ENCODE data around the gene GAS2L3. TPM values are rescaled to one million over a fixed set of nuclear protein-coding genes. Genes with fewer than 3 reads are reported as not detected.

The GAS2L3 gene
- polyA plus RNA-seq, 2 of the 4 experiments (the other 2 are of a cell fraction), result 7.1 to 17.2 TPM

DNA sequence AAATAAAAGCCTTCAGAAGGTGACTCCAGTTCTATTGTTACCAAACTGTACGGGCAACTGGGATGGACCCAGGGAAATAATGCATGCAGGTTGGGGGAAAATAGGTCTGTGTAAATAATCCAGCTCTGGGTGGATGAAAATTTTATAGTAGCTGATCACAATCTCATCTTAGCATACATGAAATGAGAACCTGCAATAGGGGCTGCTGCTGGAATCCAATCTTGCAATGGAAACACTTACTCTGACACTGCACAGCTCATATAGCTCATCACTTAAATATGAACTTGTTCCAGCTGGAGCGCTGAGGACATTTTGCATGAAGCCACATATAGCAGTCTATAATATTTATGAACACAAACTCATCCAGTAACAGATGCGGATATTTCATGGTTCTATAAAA, 40.1 kb upstream of the GAS2L3 start:
- Histone ChIP-seq H3K4me1 (peaks cover 15% of the 10 kb centered on the region), H3K4me3 (no peak overlapping the region), H3K4me2 (no peak overlapping the region), H3K27ac (no peak overlapping the region), H3K9me3 (no peaks in the 10 kb centered on the region)
- ChIA-PET POLR2A (no interaction called here), CTCF (no interaction called here)
- 84% methylated on average over 3 of the region's 3 CpGs for whole genome bisulfite sequencing (ENCODE audit: missing lambda C conversion rate)
- ATAC-seq (no peak), FAIRE-seq (no peak), DNase-seq (ENCODE audit: low read depth in 1 of 2, low spot score in 1 of 2) (no peak)
- TF ChIP-seq SMC3 (IDR thresholded peaks at IDR 0.05), result no peak
- TF ChIP-seq, protein P1, sequence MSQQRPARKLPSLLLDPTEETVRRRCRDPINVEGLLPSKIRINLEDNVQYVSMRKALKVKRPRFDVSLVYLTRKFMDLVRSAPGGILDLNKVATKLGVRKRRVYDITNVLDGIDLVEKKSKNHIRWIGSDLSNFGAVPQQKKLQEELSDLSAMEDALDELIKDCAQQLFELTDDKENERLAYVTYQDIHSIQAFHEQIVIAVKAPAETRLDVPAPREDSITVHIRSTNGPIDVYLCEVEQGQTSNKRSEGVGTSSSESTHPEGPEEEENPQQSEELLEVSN (IDR thresholded peaks at IDR 0.05; ENCODE audit: borderline replicate concordance, low read depth), result no peak
- TF ChIP-seq EP300 (IDR thresholded peaks at IDR 0.05), result no peak
- TF ChIP-seq EHF (CRISPR knock-in tag; IDR thresholded peaks at IDR 0.05), result no peak
- TF ChIP-seq, protein P2, sequence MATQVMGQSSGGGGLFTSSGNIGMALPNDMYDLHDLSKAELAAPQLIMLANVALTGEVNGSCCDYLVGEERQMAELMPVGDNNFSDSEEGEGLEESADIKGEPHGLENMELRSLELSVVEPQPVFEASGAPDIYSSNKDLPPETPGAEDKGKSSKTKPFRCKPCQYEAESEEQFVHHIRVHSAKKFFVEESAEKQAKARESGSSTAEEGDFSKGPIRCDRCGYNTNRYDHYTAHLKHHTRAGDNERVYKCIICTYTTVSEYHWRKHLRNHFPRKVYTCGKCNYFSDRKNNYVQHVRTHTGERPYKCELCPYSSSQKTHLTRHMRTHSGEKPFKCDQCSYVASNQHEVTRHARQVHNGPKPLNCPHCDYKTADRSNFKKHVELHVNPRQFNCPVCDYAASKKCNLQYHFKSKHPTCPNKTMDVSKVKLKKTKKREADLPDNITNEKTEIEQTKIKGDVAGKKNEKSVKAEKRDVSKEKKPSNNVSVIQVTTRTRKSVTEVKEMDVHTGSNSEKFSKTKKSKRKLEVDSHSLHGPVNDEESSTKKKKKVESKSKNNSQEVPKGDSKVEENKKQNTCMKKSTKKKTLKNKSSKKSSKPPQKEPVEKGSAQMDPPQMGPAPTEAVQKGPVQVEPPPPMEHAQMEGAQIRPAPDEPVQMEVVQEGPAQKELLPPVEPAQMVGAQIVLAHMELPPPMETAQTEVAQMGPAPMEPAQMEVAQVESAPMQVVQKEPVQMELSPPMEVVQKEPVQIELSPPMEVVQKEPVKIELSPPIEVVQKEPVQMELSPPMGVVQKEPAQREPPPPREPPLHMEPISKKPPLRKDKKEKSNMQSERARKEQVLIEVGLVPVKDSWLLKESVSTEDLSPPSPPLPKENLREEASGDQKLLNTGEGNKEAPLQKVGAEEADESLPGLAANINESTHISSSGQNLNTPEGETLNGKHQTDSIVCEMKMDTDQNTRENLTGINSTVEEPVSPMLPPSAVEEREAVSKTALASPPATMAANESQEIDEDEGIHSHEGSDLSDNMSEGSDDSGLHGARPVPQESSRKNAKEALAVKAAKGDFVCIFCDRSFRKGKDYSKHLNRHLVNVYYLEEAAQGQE (IDR thresholded peaks at IDR 0.05), result no peak
- TF ChIP-seq BHLHE40 (IDR thresholded peaks at IDR 0.05; ENCODE audit: low read depth, low read length), result no peak
- TF ChIP-seq, protein P3, sequence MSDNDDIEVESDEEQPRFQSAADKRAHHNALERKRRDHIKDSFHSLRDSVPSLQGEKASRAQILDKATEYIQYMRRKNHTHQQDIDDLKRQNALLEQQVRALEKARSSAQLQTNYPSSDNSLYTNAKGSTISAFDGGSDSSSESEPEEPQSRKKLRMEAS (IDR thresholded peaks at IDR 0.05), result no peak
- no peak for TF ChIP-seq RCOR1 (IDR thresholded peaks at IDR 0.05; ENCODE audit: low read depth, low read length)
- TF ChIP-seq JUN (IDR thresholded peaks at IDR 0.05), result no peak
- no peak for TF ChIP-seq KDM1A (IDR thresholded peaks at IDR 0.05; ENCODE audit: low read depth)
- no peak for TF ChIP-seq ZC3H11A (IDR thresholded peaks at IDR 0.05)
- no peak for TF ChIP-seq HOXB13 (CRISPR knock-in tag; IDR thresholded peaks at IDR 0.05; ENCODE audit: low read depth)
- no peak for TF ChIP-seq PHF8 (IDR thresholded peaks at IDR 0.05; ENCODE audit: borderline replicate concordance, low read depth)
- TF ChIP-seq RARB (CRISPR knock-in tag; IDR thresholded peaks at IDR 0.05), result no peak

DNA sequence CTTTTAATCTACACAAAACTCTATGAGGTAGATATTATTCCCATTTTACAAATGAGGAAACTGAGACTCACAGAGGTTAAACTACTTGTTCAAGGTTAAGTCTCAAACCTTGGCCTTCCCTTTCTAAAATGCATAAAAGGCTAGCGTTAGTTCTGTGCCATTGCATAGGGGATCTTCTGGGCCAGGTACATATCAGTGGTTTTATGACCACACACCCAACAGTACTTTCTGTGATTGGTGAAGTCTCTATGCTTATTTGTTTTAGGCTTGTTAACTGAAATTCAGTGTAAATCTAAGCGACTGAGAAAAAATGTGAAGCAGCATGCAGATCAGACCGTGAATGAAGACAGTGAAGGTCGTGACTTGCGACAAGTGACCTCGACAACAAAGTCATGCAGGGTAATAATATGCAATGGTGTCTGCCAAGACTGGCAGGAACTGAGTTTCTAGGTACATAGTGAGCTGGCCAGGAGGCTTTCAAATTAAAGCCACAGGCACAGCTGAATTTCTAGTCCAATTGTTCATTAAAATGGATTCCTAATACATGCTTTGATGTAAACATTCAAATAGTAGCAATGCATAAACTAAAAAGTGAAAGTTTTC, 38.8 kb upstream of the GAS2L3 start:
- Histone ChIP-seq H3K4me3 (no peak overlapping the region), H3K4me2 (no peak overlapping the region), H3K27ac (no peak overlapping the region), H3K4me1 (peaks cover 4% of the 10 kb centered on the region), H3K9me3 (no peaks in the 10 kb centered on the region)
- DNase-seq (ENCODE audit: low read depth in 1 of 2, low spot score in 1 of 2) (no peak), ATAC-seq (no peak), FAIRE-seq (peak; percentile 36)
- ChIA-PET POLR2A (no interaction called here), CTCF (no interaction called here)
- no peak for TF ChIP-seq CHD2 (IDR thresholded peaks at IDR 0.05; ENCODE audit: low read length, partially characterized antibody)
- TF ChIP-seq, protein P4, sequence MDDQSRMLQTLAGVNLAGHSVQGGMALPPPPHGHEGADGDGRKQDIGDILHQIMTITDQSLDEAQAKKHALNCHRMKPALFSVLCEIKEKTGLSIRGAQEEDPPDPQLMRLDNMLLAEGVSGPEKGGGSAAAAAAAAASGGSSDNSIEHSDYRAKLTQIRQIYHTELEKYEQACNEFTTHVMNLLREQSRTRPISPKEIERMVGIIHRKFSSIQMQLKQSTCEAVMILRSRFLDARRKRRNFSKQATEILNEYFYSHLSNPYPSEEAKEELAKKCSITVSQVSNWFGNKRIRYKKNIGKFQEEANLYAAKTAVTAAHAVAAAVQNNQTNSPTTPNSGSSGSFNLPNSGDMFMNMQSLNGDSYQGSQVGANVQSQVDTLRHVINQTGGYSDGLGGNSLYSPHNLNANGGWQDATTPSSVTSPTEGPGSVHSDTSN (IDR thresholded peaks at IDR 0.05), result no peak
- TF ChIP-seq, protein P5, sequence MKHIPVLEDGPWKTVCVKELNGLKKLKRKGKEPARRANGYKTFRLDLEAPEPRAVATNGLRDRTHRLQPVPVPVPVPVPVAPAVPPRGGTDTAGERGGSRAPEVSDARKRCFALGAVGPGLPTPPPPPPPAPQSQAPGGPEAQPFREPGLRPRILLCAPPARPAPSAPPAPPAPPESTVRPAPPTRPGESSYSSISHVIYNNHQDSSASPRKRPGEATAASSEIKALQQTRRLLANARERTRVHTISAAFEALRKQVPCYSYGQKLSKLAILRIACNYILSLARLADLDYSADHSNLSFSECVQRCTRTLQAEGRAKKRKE (CRISPR knock-in tag; IDR thresholded peaks at IDR 0.05; ENCODE audit: low read depth), result no peak
- no peak for TF ChIP-seq EHF (CRISPR knock-in tag; IDR thresholded peaks at IDR 0.05)
- no peak for TF ChIP-seq KDM5A (IDR thresholded peaks at IDR 0.05)
- no peak for TF ChIP-seq HOXB13 (CRISPR knock-in tag; IDR thresholded peaks at IDR 0.05; ENCODE audit: low read depth)
- TF ChIP-seq RFX5 (IDR thresholded peaks at IDR 0.05), result no peak
- TF ChIP-seq, protein P6, sequence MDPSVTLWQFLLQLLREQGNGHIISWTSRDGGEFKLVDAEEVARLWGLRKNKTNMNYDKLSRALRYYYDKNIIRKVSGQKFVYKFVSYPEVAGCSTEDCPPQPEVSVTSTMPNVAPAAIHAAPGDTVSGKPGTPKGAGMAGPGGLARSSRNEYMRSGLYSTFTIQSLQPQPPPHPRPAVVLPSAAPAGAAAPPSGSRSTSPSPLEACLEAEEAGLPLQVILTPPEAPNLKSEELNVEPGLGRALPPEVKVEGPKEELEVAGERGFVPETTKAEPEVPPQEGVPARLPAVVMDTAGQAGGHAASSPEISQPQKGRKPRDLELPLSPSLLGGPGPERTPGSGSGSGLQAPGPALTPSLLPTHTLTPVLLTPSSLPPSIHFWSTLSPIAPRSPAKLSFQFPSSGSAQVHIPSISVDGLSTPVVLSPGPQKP (IDR thresholded peaks at IDR 0.05; ENCODE audit: low read depth, low read length), result no peak
- TF ChIP-seq TFCP2L1 (CRISPR knock-in tag; IDR thresholded peaks at IDR 0.05), result no peak
- no peak for TF ChIP-seq RARB (CRISPR knock-in tag; IDR thresholded peaks at IDR 0.05)
- TF ChIP-seq, protein P7, sequence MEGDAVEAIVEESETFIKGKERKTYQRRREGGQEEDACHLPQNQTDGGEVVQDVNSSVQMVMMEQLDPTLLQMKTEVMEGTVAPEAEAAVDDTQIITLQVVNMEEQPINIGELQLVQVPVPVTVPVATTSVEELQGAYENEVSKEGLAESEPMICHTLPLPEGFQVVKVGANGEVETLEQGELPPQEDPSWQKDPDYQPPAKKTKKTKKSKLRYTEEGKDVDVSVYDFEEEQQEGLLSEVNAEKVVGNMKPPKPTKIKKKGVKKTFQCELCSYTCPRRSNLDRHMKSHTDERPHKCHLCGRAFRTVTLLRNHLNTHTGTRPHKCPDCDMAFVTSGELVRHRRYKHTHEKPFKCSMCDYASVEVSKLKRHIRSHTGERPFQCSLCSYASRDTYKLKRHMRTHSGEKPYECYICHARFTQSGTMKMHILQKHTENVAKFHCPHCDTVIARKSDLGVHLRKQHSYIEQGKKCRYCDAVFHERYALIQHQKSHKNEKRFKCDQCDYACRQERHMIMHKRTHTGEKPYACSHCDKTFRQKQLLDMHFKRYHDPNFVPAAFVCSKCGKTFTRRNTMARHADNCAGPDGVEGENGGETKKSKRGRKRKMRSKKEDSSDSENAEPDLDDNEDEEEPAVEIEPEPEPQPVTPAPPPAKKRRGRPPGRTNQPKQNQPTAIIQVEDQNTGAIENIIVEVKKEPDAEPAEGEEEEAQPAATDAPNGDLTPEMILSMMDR (IDR thresholded peaks at IDR 0.05), result no peak
- TF ChIP-seq JUN (IDR thresholded peaks at IDR 0.05), result no peak
- TF ChIP-seq, protein P8, sequence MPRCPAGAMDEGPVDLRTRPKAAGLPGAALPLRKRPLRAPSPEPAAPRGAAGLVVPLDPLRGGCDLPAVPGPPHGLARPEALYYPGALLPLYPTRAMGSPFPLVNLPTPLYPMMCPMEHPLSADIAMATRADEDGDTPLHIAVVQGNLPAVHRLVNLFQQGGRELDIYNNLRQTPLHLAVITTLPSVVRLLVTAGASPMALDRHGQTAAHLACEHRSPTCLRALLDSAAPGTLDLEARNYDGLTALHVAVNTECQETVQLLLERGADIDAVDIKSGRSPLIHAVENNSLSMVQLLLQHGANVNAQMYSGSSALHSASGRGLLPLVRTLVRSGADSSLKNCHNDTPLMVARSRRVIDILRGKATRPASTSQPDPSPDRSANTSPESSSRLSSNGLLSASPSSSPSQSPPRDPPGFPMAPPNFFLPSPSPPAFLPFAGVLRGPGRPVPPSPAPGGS (IDR thresholded peaks at IDR 0.05), result no peak
- TF ChIP-seq MYC (IDR thresholded peaks at IDR 0.05; ENCODE audit: borderline replicate concordance, low read length), result no peak
- WGBS (ENCODE audit: missing lambda C conversion rate), result 43% methylated on average over 6 of the region's 6 CpGs
